Fibroblast of skin of abdomen (primary cell): ENCODE data around the gene OR2A25.

ENCODE experiments used
- DNase-seq: peaks from one replicate; pipeline ENCODE4 v3.0.0-alpha.2; 2013

Gene OR2A25

DNA sequence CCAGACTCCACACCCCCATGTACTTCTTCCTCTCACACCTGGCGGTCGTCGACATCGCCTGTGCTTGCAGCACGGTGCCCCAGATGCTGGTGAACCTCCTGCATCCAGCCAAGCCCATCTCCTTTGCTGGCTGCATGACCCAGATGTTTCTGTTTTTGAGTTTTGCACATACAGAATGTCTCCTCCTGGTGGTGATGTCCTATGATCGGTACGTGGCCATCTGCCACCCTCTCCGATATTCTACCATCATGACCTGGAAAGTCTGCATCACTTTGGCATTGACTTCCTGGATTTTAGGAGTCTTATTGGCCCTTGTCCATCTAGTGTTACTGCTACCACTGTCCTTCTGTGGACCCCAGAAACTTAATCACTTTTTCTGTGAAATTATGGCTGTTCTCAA lies 4.8 kb downstream of the OR2A25 start:
- DNase-seq, result no peak

DNA sequence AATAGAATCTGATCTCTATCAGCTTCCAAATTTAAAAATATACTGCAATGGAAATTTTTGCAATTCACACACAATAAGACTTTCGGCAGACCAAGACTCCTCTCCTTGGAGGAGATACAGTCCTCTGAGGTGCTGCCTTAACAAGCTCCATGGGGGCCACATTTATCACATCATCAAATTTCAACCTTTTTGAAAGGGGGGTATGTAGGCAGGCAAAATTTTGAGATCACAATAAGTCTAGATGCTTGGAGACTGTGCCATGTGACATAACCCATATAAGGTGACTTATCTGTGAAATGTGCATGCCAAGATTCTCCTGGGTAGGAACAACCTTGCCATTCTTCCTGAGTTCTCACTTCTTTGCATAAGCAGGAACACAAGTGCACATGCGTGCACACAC lies 16.4 kb downstream of the OR2A25 start, which contains the start of gene OR2A12:
OR2A12 (plus strand) TSS at position 301 of the 400 bp plus-strand sequence. CDS start 8,830 bp downstream, outside the sequence.
- no peak for DNase-seq

DNA sequence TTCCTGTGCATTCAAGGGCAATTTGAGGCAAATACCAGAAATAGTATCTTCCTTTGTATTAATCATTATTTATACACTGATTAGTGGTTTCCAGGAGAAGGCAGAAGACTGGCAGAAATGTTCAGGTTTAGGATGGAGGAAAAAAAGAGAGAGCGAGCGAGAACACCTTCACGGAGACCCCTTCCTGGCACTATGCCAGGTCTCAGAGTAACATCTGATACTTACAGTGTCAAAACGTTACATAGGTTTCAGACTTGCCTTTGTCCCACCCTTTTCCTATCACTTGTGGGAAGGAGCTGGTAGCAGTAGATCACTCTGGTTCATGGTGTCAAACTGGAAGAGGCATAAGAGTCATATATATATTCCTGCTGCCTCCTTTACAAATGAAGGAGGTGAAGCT lies 17.1 kb downstream of the OR2A25 start:
- no peak for DNase-seq

DNA sequence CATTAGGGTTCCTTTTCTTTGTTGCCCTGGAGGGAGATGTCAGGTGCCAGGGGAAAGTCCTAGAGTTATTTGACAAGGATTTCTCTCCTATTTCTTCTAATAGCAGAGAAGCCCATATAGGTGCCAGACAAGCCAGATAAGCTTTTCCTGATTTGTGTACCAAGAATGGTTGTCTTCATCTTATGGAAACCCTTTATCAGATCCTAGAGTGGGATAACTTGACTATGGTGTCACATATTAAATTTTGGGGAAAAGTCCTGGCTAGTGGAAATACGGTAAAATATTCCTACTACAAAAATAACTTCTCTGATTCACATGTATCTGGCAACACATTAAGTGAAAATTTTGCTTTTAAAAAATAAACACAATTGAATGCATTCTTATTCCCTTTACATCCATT lies 17.6 kb downstream of the OR2A25 start:
- DNase-seq, result no peak

DNA sequence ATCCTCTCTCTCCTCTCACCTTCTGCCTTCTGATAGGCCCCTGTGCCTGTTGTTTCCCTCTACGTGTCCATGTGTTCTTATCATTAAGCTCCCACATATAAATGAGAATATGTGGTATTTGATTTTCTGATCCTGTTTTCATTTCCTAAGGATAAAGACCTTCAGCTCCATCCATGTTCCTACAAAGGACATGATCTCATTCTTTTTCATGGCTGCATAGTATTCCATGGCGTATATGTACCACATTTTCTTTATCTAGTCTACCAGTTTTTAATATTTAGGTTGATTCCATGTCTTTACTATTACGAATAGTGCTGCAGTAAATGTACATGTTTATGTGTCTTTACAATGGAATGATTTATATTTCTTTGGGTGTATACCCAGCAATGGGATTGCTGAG lies 21.1 kb downstream of the OR2A25 start:
- DNase-seq, result no peak

DNA sequence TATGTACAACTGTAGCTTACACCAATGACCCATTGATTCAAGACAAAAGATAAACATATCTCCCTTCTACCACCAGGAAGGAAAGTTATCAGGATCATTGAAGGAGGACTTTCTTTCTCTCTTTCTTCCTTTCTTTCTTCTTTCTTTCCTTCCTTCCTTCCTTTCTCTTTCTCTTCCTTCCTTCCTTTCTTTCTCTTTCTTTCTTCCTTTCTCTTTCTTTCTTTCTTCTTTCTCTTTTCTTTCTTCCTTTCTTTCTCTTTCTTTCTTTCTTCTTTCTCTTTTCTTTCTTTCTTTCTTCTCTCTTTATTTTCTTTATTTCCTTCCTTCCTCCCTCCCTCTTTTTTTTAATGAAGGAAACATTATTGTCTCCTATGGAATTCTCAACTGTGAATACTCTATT lies 29.2 kb downstream of the OR2A25 start:
- DNase-seq, result no peak

DNA sequence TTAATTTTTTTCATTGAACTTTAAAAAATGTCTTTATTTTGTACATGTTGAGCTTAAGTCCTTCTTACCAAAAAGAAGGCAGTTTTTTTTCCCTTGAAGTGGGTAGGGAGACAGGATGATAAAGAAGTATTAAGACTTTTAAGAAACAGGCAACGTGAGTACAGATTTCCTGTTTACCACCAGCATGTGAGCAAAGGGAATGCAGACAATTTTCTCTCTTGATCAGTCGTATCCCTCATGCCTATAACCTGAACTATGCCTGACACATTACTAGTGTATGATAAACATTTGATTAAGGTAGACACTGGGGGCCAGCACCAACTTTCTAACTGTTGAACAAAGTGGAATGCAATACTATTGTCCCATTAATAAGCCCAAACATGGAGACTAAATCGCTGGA lies 31.0 kb downstream of the OR2A25 start:
- DNase-seq, result no peak

DNA sequence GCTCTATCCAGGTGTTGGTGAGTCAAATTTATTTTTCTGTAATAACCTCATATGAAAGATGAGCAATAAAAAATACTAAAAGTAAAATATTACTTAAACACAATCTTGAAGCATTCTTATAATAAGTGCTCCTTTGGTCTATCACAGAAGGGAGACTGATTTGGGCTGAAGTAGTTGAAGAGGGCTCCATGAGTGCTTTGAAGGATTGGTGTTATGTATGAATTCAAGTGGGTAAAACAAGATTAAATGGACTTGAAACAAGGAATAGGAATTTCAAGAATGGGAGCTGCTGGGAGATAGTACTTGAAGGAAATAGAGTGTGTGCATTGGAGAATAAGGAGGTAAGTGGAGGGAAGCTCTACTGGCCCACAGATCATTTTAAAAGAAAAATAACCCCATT lies 32.4 kb downstream of the OR2A25 start:
- no peak for DNase-seq

DNA sequence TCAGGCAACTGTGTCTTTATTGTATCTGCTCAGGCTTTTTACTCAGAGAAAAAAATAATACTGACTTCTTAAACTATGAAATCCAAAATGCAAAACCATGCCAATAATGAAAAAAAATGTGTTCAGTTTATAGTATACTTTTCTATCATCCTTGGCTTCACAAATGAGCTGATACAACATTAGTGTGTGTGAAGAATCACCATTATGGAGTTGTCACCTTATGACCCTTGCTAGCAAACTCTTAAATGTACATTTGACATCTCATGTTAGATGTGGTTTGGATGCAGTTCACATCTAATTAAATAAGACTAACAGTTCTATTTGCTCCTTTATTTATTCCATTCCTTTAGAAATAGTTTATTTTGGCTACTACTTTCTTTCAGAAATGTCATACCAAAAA lies 35.6 kb downstream of the OR2A25 start:
- DNase-seq, result no peak

DNA sequence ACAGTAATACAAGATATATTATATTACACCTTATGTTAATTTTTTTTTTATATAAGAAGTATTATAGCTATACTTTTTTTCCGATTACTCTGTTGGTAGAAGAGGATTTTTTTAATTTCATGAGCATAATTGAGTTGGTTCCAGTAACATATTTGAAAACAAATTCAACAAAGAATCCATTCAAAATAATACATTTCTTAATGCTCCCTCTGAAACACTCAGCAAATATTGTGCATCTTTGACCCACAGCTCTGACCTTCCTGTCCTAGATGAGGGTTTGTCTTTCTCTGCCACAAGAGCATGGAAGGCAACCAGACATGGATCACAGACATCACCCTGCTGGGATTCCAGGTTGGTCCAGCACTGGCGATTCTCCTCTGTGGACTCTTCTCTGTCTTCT lies 39.7 kb downstream of the OR2A25 start, which contains the start of gene OR2A2:
OR2A2 (plus strand) TSS at position 301 of the 400 bp plus-strand sequence; CDS start at position 301, 0 bp downstream.
- no peak for DNase-seq

DNA sequence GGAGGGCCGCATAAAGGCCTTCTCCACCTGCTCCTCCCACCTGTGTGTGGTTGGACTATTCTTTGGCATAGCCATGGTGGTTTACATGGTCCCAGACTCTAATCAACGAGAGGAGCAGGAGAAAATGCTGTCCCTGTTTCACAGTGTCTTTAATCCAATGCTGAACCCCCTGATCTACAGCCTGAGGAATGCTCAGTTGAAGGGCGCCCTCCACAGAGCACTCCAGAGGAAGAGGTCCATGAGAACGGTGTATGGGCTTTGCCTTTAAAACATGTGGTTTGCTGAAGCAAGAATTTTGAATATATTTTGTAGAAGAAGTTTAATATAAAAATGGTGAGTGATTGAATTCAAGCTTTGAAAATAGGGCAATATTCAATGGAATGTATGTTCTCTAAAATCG lies 40.7 kb downstream of the OR2A25 start:
- DNase-seq, result no peak

DNA sequence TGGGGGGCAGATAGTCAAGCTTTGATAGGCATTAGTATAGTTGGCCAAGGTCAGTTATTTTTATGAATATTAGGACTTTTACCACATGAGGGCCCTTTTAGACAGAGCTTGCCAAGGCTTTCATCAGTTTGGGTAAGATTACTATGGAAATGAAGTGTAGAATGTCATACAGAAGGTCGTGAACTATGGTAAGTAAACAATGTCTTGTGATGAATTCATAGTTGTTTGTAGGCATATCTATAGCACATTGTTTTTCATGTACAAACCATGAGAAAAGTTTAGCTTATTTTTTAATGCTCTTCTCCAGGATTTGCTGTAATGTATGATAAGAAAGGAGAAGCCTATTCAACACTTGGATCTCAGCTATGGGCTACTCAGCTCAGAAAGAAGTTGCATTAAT lies 44.0 kb downstream of the OR2A25 start:
- DNase-seq, result no peak

DNA sequence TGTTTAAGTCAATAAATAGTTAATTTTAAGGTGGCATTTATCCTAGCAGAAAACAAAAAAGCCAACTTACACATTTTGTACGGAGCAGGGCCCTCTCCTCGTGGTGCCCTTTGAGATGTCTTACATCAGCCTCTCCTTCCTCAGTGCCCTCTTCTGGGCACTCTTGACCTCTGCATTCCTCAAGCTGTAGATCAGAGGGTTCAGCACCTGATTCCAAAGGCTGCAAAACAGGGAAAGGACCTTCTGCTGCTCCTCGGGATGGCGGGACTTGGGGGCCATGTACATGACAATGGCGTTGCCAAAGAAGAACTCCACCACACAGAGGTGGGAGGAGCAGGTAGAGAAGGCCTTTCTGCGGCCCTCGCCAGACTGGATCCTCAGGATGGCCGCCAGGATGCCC lies 48.7 kb downstream of the OR2A25 start:
- DNase-seq, result no peak

DNA sequence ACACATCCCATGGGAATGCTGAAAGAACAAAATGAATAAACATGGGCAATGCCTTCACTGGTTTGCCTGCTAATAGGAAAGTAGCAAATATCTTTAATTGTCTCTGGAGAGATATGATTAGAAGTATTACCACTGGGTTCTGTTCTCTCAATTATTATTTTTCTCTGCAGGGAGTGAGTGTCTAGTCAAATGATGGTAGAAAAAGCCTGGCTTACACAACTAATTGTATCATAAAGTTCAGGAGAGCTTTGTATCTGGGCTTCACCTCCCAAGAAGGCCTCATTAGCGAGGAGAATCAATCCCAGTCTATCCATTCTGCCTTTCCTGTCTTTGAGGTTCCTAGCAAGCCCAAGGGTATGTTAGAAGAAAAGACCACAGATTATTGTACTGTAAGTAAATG lies 53.3 kb downstream of the OR2A25 start, which contains the start of gene OR2A14:
OR2A14 (plus strand) TSS at position 301 of the 400 bp plus-strand sequence. CDS start 5,937 bp downstream, outside the sequence.
- DNase-seq, result no peak
